Ovary (tissue), 3 donors: ENCODE measurements around the gene HERC4.

Experiments used
- EP300 ChIP-seq: sonication (generic); formaldehyde crosslinking; IDR thresholded peaks from one replicate; pipeline ENCODE4 v1.6.1; 2017; ENCODE audit warnings: antibody characterized with exemption
- TF ChIP-seq, protein P1 (sequence below), 3 donors: fragments of 450-650 bp in 2 of 3; fragments of 200-600 bp in 1 of 3; IDR thresholded peaks; one replicate each; pipeline versions ENCODE4 v1.5.1 to v1.8.0; 2016 to 2022; ENCODE audit warnings: antibody characterized with exemption in 3 of 3, mild to moderate bottlenecking in 1 of 3
- donor health status: DM: no; HTN: no; CAD: no.

DNA sequence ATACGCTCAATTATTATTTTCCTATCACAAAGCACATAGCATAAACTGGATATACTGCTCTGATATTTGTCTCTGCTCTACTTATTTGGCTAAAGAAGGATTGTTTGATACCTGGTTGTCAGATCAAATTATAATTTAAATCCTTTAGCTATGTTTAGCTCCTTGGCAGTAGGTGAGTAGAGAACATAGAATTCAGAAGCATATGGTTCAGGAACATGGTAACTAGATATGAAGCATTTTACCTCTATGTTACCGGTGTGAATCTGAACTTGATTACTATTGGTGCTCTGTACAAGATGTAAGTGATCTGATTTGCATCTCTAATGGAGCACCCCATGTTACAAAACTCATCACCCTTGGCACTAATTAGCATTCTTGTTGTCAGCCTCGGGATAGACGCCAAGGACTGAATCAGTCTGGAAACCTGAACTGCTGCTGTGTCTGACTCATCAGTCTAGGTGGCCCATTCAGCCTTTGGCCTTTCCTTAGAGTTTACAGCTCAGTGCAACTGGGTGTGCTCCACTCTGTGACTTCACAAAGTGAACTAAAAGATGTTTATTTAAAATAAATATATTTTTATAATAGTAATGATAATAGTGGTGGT, 21.9 kb upstream of the HERC4 start:
- TF ChIP-seq, protein P1, sequence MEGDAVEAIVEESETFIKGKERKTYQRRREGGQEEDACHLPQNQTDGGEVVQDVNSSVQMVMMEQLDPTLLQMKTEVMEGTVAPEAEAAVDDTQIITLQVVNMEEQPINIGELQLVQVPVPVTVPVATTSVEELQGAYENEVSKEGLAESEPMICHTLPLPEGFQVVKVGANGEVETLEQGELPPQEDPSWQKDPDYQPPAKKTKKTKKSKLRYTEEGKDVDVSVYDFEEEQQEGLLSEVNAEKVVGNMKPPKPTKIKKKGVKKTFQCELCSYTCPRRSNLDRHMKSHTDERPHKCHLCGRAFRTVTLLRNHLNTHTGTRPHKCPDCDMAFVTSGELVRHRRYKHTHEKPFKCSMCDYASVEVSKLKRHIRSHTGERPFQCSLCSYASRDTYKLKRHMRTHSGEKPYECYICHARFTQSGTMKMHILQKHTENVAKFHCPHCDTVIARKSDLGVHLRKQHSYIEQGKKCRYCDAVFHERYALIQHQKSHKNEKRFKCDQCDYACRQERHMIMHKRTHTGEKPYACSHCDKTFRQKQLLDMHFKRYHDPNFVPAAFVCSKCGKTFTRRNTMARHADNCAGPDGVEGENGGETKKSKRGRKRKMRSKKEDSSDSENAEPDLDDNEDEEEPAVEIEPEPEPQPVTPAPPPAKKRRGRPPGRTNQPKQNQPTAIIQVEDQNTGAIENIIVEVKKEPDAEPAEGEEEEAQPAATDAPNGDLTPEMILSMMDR (IDR thresholded peaks at IDR 0.05), result no peak
- no peak for TF ChIP-seq EP300
